ENCODE results near the gene NEU3.
"Not testable (repeated sequence)": the region's sequence is repeated elsewhere in the genome, so short reads cannot be mapped to it uniquely, and the experiment has no call there.

The NEU3 gene

GRCh38 chr11:74971424-74971823, 17.3 kb upstream of the NEU3 start:
- Histone ChIP-seq H3K9ac (ENCODE audit: insufficient read length) (no peak overlapping the region), H3K4me3 (no peak overlapping the region), H3K27ac (no peak overlapping the region), H3K36me3 (ENCODE audit: insufficient read depth, low read length) (peaks cover 82% of the 10 kb centered on the region), H3K9me3 (ENCODE audit: low read depth, low read length) (no peaks in the 10 kb centered on the region)
- TF ChIP-seq POLR2AphosphoS5 (IDR thresholded peaks at IDR 0.05; ENCODE audit: borderline replicate concordance, low read depth, low read length) (no peak), EZH2 (IDR thresholded peaks at IDR 0.05) (no peak), FOXP2 (optimal IDR thresholded peaks at IDR 0.05; ENCODE audit: control extremely low read depth, extremely low read length, insufficient read depth) (no peak)
- no peak for DNase-seq (ENCODE audit: low read depth, low spot score)

GRCh38 chr11:74978041-74978440, 10.7 kb upstream of the NEU3 start:
- DNase-seq (ENCODE audit: low read depth, low spot score): no peak
- Histone ChIP-seq H3K9me3 (ENCODE audit: low read depth, low read length) (no peaks in the 10 kb centered on the region), H3K9ac (ENCODE audit: insufficient read length) (no peak overlapping the region), H3K27ac (no peak overlapping the region), H3K4me3 (no peak overlapping the region), H3K36me3 (ENCODE audit: insufficient read depth, low read length) (peaks cover 49% of the 10 kb centered on the region)
- TF ChIP-seq FOXP2 (optimal IDR thresholded peaks at IDR 0.05; ENCODE audit: control extremely low read depth, extremely low read length, insufficient read depth) (no peak), EZH2 (IDR thresholded peaks at IDR 0.05) (no peak), POLR2AphosphoS5 (IDR thresholded peaks at IDR 0.05; ENCODE audit: borderline replicate concordance, low read depth, low read length) (no peak)

GRCh38 chr11:74980634-74981033, 8.1 kb upstream of the NEU3 start:
- Histone ChIP-seq H3K9ac (ENCODE audit: insufficient read length) (no peak overlapping the region), H3K9me3 (ENCODE audit: low read depth, low read length) (no peaks in the 10 kb centered on the region), H3K4me3 (no peak overlapping the region), H3K36me3 (ENCODE audit: insufficient read depth, low read length) (peaks cover 26% of the 10 kb centered on the region), H3K27ac (no peak overlapping the region)
- TF ChIP-seq POLR2AphosphoS5 (IDR thresholded peaks at IDR 0.05; ENCODE audit: borderline replicate concordance, low read depth, low read length) (no peak), FOXP2 (optimal IDR thresholded peaks at IDR 0.05; ENCODE audit: control extremely low read depth, extremely low read length, insufficient read depth) (no peak), EZH2 (IDR thresholded peaks at IDR 0.05) (no peak)
- DNase-seq (ENCODE audit: low read depth, low spot score): no peak

GRCh38 chr11:74981888-74982287, 6.8 kb upstream of the NEU3 start:
- no peak overlapping the region for H3K9ac ChIP-seq (ENCODE audit: insufficient read length)
- DNase-seq (ENCODE audit: low read depth, low spot score): no peak
- H3K9me3 ChIP-seq (ENCODE audit: low read depth, low read length): no peaks in the 10 kb centered on the region
- H3K27ac ChIP-seq: no peak overlapping the region
- TF ChIP-seq POLR2AphosphoS5 (IDR thresholded peaks at IDR 0.05; ENCODE audit: borderline replicate concordance, low read depth, low read length): no peak
- TF ChIP-seq FOXP2 (optimal IDR thresholded peaks at IDR 0.05; ENCODE audit: control extremely low read depth, extremely low read length, insufficient read depth): no peak
- TF ChIP-seq EZH2 (IDR thresholded peaks at IDR 0.05): no peak
- H3K4me3 ChIP-seq: no peak overlapping the region
- peaks cover 18% of the 10 kb centered on the region for H3K36me3 ChIP-seq (ENCODE audit: insufficient read depth, low read length)

GRCh38 chr11:74984070-74984469, 4.7 kb upstream of the NEU3 start:
- Histone ChIP-seq H3K9ac (ENCODE audit: insufficient read length) (no peak overlapping the region), H3K9me3 (ENCODE audit: low read depth, low read length) (no peaks in the 10 kb centered on the region), H3K36me3 (ENCODE audit: insufficient read depth, low read length) (peaks cover 6% of the 10 kb centered on the region; the same call in 1 of the 2 replicates), H3K27ac (no peak overlapping the region), H3K4me3 (no peak overlapping the region)
- TF ChIP-seq POLR2AphosphoS5 (IDR thresholded peaks at IDR 0.05; ENCODE audit: borderline replicate concordance, low read depth, low read length) (no peak), EZH2 (IDR thresholded peaks at IDR 0.05) (no peak), FOXP2 (optimal IDR thresholded peaks at IDR 0.05; ENCODE audit: control extremely low read depth, extremely low read length, insufficient read depth) (no peak)
- DNase-seq (ENCODE audit: low read depth, low spot score): no peak

- peaks cover 5% of the 10 kb centered on the region; the same call in 1 of the 2 replicates for H3K36me3 ChIP-seq (ENCODE audit: insufficient read depth, low read length)
- H3K9me3 ChIP-seq (ENCODE audit: low read depth, low read length): no peaks in the 10 kb centered on the region
- TF ChIP-seq EZH2 (IDR thresholded peaks at IDR 0.05) (no peak), FOXP2 (optimal IDR thresholded peaks at IDR 0.05; ENCODE audit: control extremely low read depth, extremely low read length, insufficient read depth) (no peak), POLR2AphosphoS5 (IDR thresholded peaks at IDR 0.05; ENCODE audit: borderline replicate concordance, low read depth, low read length) (no peak)
- H3K4me3 ChIP-seq: no peak overlapping the region
- H3K9ac ChIP-seq (ENCODE audit: insufficient read length): no peak overlapping the region
- H3K27ac ChIP-seq: no peak overlapping the region
- no peak for DNase-seq (ENCODE audit: low read depth, low spot score)
Observed at GRCh38 chr11:74984730-74985129, 4.0 kb upstream of the NEU3 start.

GRCh38 chr11:74989260-74989638, 516 bp downstream of the NEU3 start:
- Histone ChIP-seq H3K4me3 (peak overlapping the region; percentile 93), H3K9ac (ENCODE audit: insufficient read length) (peak overlapping the region; percentile 93), H3K9me3 (ENCODE audit: low read depth, low read length) (no peaks in the 10 kb centered on the region), H3K36me3 (ENCODE audit: insufficient read depth, low read length) (no peaks in the 10 kb centered on the region; the same call in 1 of the 2 replicates), H3K27ac (no peak overlapping the region)
- TF ChIP-seq EZH2 (IDR thresholded peaks at IDR 0.05): no peak
- no peak for TF ChIP-seq FOXP2 (optimal IDR thresholded peaks at IDR 0.05; ENCODE audit: control extremely low read depth, extremely low read length, insufficient read depth)
- no peak for TF ChIP-seq POLR2AphosphoS5 (IDR thresholded peaks at IDR 0.05; ENCODE audit: borderline replicate concordance, low read depth, low read length)
- no peak for DNase-seq (ENCODE audit: low read depth, low spot score)

- H3K36me3 ChIP-seq (ENCODE audit: insufficient read depth, low read length); H3K9ac ChIP-seq (ENCODE audit: insufficient read length); DNase-seq (ENCODE audit: low read depth, low spot score); H3K27ac ChIP-seq; H3K9me3 ChIP-seq (ENCODE audit: low read depth, low read length); H3K4me3 ChIP-seq: not testable (repeated sequence)
Observed at GRCh38 chr11:74990150-74990549, 1.4 kb downstream of the NEU3 start.

- no peak overlapping the region for H3K27ac ChIP-seq
- H3K9me3 ChIP-seq (ENCODE audit: low read depth, low read length): no peaks in the 10 kb centered on the region
- H3K4me3 ChIP-seq: no peak overlapping the region
- DNase-seq (ENCODE audit: low read depth, low spot score): no peak
- no peak overlapping the region for H3K9ac ChIP-seq (ENCODE audit: insufficient read length)
- TF ChIP-seq POLR2AphosphoS5 (IDR thresholded peaks at IDR 0.05; ENCODE audit: borderline replicate concordance, low read depth, low read length) (no peak), EZH2 (IDR thresholded peaks at IDR 0.05) (no peak), FOXP2 (optimal IDR thresholded peaks at IDR 0.05; ENCODE audit: control extremely low read depth, extremely low read length, insufficient read depth) (no peak)
- H3K36me3 ChIP-seq (ENCODE audit: insufficient read depth, low read length): peaks cover 7% of the 10 kb centered on the region; the same call in 1 of the 2 replicates
Observed at GRCh38 chr11:74990941-74991340, 2.2 kb downstream of the NEU3 start.
